GM18951 (cell line): ENCODE measurements around the gene GLOD5.

ENCODE experiments used
- POLR2A ChIP-seq: IDR thresholded peaks from 4 replicates; pipeline ENCODE4 v1.6.1; 2011; ENCODE audit warnings: mild to moderate bottlenecking; ENCODE audit not compliant: insufficient read length, insufficient read depth; ENCODE audit errors: extremely low read depth
- in situ Hi-C: fragments of 300-500 bp; cut with MboI; formaldehyde crosslinking; loops from one replicate; pipeline ENCODE4 v1.12.0; 2022; ENCODE audit warnings: low sequenced_read_pairs, mixed read lengths, inconsistent platforms; ENCODE audit not compliant: unreplicated experiment

GLOD5 gene

GRCh38 chrX:48781705-48782104 is 20.2 kb downstream of the GLOD5 start:
- no peak for TF ChIP-seq POLR2A
- in situ Hi-C loops = no loop called here

GRCh38 chrX:48782216-48782615 is 20.7 kb downstream of the GLOD5 start:
- TF ChIP-seq POLR2A = no peak
- in situ Hi-C loops = no loop called here

GRCh38 chrX:48782795-48783194 is 21.2 kb downstream of the GLOD5 start:
- in situ Hi-C loops = no loop called here
- no peak for TF ChIP-seq POLR2A

DNA sequence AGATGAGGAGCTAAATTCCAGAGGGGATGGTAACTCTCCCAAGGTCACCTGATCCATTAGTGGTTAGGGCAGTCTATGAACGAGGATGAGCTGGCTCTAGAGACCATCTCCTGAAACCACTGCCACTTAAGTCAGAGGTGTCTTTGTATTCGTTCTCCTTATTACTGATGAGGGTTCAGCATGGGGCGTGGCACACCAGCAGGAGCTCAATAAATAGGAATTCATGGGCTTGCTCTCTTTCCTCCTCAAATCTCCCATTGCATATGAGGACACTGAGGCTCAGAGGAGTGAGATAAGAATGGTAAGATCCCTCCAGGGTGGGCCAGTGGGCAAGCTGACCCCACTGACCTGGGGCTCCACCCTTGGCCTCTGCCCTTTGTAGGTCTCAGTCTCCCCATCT is 23.2 kb downstream of the GLOD5 start:
- no peak for TF ChIP-seq POLR2A
- in situ Hi-C loops = no loop called here

GRCh38 chrX:48785186-48785539 is 23.6 kb downstream of the GLOD5 start:
- in situ Hi-C loops = no loop called here
- TF ChIP-seq POLR2A = no peak

DNA sequence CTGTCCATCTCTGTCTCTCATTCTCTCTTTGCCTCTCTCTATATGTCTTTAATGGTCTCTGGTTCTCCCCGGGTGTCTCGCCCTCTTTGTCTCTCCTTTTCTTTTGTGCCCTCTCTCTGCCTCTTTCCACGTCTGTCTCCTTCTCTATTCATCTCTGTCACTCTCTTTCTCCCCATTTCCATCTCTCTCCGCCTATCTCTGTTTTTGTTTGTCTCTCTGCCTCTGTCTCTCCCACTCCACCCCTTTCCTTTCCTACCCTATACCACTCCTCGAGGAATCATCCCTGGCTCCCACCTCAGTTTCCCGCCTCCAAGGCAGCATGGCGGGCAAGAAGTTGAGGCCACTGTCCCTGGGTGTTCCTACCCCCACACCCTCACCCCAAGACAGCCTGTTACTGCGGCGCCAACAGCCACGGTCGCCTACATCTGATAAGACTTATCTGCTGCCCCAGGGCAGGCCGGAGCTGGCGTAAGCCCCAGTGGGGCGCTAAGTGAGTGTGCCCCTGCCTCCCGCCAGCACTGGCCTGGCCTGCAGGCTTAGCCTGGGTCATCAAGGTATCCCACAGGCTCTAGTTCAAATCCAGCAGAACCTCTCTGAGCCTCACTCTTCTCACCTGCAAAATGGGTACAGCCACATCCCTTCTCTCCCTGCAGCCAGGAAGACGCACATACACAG is 24.1 kb downstream of the GLOD5 start:
- no peak for TF ChIP-seq POLR2A
- in situ Hi-C loops = no loop called here

DNA sequence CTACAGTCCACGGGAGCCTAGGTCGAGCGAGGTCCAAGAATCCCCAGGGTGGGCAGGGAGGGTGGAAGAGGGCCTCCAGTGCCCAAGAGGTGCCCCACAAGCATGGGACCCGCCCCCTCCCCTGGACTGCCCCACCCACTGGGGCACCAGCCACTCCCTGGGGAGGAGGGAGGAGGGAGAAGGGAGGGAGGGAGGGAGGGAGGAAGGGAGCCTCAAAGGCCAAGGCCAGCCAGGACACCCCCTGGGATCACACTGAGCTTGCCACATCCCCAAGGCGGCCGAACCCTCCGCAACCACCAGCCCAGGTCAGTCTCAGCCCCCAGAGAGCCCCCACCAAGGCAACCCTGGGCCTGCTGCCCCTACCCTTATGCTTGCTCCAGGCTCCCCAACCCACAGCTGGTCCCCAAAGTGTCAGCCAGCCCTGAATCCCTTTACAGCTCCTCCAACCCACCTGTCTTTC is 24.8 kb downstream of the GLOD5 start, which contains the start of gene GATA1:
TSS of gene GATA1 (plus strand) at position 250 of the 460 bp plus-strand sequence. CDS start 4,520 bp downstream, outside the sequence.
- in situ Hi-C loops = no loop called here
- no peak for TF ChIP-seq POLR2A

- in situ Hi-C loops = no loop called here
- no peak for TF ChIP-seq POLR2A
Observed at GRCh38 chrX:48786825-48787504, 25.4 kb downstream of the GLOD5 start.

DNA sequence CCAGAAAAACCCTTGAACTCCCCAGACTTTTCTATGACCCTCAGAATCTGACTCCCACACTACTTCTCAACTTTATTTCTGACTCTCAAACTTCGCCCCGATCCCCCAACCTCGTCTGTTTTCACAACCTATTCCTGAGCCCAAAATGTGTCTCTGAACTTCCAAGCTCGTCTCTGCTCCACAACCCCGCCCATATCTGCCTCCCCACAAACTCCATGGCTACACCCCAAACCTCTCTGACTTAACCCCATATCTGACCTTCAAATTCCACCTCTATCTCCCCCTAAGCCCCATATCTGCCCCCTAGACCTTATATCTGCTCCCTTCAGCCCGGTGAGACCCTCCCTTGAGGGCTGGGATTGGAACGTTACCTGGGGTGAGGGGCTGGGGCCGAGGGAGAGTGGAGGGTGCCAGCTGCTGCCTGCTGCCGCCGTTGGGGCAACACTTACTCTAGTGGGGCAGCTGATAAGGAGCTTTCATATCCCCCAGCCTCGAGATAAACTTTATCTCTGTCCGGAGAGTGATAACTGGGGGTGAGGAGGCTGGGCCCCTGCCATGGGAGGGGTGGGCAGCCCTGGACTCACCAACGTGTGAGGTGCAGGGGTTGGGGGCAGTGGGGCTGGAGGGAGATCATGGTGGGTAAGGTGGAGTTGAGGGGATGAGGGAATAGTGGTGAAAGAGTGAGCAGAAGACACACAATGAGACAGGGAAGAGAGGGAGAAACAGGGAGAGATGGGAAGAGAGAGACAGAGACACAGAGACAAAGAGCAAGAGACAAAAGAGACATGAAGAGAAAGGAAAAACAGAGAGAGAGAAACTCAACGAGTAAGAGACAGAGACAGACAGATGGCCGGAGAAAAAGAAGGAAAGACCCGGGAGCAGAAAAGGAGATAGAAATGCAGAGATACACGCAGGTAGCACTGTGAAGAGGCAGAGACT is 26.2 kb downstream of the GLOD5 start:
- TF ChIP-seq POLR2A = no peak
- in situ Hi-C loops = no loop called here

- in situ Hi-C loops = no loop called here
- TF ChIP-seq POLR2A = no peak
Observed at GRCh38 chrX:48789366-48790220, 28.0 kb downstream of the GLOD5 start.

DNA sequence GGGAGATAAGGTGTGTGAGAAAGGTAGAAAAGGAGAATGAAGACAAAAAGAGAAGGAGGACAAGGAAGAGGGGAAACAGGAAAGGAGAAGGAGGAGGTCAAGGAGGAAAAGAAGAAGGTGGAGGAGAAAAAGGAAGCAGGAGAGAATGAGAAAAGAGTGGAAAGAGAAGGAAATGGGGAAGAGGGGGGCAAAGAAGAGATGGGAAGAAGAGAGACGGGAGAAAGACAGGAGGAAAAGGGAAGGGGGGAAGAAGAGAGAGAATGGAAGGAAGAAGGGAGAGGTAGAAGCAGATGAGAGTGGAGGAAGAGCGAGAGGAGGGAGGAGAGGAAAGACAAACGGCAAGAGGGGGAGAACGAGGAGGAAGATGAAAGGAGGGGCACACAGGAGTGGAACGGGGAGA is 28.9 kb downstream of the GLOD5 start:
- in situ Hi-C loops = no loop called here

GRCh38 chrX:48791063-48791820 is 29.7 kb downstream of the GLOD5 start:
- no peak for TF ChIP-seq POLR2A
- in situ Hi-C loops = no loop called here

More for the DNA sequence above, 28.9 kb downstream of the GLOD5 start:
- TF ChIP-seq POLR2A = no peak
